IPS DF 4.7 (cell line): ENCODE measurements around the gene IDNK.

ENCODE experiments used
- DNase-seq: peaks from one replicate; pipeline ENCODE4 v3.0.0-alpha.2; 2013; ENCODE audit warnings: low spot score; ENCODE audit errors: extremely low read depth

Gene IDNK

DNA sequence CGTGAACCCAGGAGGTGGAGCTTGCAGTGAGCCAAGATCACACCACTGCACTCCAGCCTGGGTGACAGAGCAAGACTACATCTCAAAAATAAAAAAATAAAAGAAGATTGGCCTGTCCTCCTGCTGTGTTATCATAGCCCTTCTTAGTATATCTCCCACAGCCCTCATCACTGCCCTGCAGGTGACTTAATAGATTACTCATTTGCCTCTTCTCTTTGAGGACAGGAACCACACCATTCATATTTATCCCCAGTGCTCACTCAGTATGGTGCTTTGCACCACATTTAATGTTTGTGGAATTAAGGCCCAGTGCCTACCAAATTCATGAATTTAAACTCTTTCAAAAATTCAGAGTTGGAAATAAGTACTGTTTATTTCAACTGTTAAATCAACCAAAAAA, 10.3 kb downstream of the IDNK start:
- no peak for DNase-seq

DNA sequence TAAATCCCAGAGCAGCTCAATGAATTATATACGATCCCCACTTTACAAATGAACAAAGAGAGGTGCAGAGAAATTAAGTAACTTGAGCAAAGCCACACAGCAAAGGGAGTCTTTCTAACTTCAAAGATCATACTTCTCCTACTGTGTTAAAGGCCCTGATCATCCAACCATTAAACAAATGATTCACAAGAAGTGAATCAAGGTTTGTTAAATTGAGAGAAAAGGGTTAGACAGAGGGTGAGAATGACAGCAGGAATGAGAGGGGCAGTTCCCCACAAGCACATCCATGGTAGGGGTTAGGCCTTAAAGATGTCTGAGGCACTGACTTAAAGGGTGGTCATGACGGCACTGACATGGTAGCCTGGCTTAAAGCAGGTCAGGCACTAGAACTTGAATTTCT, 10.7 kb downstream of the IDNK start:
- no peak for DNase-seq

DNA sequence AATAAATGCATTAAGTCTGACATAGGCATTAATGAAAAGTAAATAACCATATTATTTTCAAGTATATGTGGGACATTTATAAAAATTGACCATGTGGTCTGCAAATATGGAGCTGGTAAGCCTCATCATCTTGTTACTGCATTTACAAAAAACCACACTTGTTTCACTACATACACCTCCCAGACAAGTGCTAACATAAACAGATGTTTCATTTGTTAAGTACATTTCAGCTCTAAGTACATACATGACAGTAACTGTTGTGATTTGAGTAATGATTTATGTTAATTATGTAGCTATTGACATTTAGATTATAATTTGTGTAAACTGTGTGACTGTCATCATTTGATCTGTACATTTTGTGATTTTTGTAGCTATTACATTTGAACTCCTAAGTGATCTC, 13.9 kb downstream of the IDNK start:
- no peak for DNase-seq

DNA sequence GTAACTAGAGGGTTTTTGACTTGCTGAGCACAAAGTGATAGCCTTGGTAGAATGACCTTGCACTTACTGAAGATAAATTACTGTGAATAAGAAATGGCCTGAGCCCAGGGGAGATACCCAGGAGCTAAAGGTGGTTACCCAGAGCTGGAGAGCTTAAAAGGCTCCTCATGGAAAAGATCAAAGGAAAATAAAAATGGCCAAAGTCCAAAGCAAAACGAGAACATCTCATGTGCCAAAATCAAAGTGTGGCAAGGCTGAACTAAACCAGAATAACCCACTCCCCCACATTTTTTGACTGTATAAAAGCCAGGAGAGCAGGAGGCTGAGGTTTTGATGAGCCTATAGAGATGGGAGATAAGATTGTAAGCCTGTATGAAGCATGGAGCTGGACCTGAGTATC, 14.4 kb downstream of the IDNK start:
- no peak for DNase-seq

DNA sequence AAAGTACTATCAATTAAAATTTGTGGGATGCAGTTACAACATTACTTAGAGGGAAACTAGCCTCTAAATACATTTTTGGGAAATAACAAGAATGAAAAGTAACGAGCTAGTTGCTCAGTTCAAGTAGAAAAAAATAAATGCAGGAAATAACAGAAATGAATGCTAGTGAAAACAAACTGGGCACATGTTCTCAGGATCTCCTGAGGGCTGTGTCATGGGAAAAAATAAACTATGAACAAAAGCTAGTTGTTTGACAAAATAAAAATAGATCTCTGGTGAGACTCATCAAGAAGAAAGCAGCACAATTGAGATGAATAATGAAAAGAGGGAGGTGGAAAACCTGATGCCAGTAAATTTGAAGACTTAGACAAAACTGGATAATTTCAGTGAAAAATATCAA, 16.3 kb downstream of the IDNK start:
- no peak for DNase-seq

DNA sequence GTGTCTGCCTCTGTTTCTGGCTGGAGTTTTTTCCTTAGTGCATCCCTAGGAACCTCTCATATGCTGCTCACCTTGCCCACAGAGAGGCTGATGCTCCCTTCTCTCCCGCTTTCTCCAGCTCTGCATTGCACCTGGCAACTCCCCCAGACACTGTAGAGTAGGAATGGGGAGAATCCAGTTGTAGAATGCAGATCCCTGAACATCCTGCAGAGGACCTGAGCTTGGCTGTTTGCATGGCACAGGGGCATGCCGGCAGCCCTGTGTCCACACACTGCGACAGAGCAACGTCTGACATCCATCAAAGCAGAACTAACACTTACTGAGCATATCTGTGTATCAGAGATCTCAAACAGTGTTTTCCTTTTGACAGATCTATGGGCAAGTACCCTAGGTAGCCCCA, 19.9 kb downstream of the IDNK start:
- no peak for DNase-seq

DNA sequence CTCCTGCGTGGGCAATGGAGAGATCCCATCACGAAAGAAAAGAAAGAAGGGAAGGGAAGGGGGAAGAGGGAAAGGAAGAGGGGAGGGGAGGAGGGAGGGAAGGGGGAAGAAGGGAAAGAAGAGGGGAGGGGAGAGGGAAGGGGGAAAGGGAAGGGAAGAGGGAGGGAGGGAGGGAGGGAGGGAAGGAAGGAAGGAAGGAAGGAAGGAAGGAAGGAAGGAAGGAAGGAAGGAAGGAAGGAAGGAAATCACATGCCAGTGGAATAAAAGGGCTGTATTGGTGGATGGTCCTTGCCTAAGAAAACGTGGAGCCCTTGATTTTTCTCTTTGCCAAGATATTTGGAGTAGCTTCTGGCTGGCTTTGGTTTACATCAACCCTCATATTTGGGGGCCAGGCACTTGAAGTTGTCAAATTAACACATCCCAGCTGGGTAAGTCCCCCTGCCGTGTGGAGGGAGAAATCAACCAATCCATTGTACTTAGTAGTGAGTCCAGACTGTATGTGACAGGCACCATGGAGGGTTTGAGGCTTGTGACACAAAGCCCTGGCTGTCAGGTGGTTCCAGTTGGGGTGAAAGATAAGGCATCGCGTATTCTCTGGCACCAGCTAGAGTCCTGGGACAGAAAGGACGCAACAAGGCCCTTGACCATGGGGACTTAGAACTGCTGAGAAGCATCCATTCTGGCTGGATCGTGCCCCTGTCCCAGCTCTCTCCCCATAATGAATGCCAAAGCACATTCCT, 23.7 kb downstream of the IDNK start:
- no peak for DNase-seq

DNA sequence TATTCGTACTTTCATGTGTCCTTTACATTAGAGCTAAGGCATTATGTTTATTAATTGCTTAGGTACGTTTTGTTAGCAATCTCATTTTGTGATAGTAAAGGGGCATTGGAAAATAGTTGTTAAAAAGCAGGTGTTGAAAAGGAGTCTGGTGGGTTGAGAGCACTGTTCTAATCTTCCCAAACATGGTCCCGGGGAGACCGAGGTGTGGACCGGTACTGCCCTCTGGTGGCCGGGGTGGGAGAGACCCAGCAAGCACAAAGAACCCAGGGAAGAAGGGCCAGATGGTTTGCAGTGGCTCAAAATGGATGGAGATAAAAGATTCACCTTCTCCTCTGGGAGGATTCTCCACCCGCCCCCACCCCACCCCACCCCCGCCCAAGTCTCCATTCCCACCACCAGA, 26.1 kb downstream of the IDNK start:
- DNase-seq = peak; percentile 44

DNA sequence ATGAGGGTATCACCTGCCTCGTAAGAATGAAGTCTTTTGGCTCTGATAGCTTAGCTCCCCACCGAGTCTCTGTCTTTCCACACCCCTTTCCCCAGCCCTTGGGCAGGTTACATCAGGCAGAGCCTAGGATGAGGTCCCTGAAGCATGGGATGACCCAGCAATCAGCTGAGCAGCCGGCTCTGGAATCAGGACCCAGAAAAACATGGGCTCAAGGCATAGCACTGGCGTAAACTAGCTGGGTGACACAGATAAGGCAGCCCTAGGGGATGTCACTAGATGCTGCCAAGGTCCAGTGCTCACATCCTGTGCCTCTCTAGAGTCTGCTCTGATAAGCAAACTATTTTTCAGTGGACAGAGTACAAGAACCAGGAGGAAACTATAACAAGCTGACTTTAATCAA, 26.6 kb downstream of the IDNK start:
- no peak for DNase-seq

DNA sequence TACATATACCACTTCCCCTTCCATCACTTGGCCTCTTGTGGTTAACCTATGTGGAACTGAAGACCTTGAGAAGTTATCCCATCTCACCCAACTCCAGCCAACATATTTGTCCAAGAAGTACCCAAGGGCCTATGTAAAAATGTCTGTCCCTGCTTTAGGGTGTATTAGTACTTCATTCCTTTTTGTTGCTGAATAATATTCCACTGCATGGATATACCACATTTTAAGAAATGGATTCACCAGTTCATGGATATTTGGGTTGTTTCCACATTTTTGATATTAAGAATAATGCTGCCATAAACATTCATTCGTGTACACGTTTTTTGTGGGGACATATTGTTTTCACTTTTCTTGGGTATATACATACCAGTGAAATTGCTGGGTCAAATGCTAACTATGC, 28.6 kb downstream of the IDNK start:
- no peak for DNase-seq

DNA sequence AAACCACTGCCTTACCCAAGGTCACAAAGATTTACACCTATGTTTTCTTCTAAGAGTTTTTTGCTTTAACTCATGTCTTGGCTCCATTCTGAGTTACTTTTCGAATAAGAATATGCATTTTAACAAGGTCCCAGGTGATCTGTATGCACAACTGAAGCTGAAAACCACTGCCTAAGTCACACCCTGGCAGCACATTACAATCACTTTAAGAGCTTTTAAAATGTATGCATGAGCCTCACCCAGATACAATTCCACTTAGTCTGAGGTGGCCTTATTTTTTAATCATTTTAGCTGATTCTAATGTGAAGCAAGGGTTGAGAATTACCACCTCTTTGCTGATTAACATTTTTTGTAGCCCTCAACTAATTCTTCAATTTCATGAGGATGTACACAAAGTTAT, 29.5 kb downstream of the IDNK start:
- DNase-seq = no peak

DNA sequence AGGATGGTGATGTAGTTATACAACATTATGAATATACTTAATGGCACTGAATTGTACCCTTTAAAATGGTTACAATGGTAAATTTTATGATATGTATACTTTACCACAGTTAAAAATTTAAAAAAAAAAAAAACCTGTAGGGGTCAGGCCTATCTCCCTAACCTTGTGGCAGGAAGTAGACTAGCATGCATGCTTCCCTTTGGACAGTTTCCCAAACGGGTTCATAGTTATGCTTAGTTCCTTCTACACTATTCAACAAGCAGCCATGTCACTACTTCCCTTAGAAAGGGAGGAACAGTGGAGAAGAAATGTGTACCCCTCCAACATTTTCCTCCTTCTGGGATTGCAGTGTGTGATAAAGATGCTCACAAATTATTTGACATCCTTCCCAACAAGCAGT, 32.5 kb downstream of the IDNK start:
- no peak for DNase-seq

DNA sequence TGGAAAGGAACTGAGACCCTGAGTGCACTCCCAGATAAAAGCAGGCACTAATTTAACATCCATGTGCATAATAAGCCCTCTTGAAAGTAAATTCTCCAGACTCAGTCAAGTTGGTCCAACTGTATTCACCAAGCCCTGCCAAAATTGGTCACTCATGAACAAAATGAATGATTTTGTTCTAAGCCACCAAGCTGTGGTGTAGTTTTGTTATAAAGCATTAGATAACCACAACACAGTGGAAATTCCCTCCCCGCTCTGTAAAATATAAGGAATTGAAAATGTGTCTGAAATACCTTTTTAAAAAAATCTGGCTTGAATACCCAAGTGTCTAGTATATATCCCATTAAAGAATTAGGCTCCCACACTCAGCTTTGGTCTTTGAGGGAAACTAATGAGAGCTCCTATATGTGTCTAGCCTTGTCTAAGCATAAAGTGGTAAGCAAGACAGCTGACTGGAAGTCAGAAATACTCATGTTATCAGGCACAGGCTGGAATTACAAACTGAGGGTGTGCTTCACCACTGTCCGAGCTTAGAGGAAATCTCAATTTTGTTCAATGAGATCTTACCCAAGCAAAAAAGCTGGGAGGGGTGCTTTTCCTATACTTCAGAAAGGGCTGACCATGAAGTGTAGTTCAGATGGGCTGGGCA, 33.2 kb downstream of the IDNK start:
- no peak for DNase-seq

DNA sequence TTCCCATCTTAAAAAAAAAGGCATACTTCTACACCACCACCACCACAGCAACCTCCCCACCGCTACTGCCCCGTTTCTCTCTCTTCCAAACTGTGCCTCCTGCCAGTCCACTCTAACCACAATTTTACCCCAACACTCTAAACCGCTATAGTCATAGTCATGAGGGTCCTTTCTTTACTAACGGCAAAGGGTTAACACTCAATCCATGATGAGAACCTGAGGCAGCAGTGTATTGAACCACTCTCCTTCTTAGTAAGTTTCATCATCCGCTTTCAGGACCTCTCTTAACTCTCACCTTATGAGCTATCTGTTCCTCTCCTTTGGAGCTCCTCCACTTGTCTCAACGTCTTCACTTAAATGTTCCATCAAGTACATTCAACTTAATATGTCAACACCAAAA, 34.0 kb downstream of the IDNK start:
- DNase-seq = no peak

DNA sequence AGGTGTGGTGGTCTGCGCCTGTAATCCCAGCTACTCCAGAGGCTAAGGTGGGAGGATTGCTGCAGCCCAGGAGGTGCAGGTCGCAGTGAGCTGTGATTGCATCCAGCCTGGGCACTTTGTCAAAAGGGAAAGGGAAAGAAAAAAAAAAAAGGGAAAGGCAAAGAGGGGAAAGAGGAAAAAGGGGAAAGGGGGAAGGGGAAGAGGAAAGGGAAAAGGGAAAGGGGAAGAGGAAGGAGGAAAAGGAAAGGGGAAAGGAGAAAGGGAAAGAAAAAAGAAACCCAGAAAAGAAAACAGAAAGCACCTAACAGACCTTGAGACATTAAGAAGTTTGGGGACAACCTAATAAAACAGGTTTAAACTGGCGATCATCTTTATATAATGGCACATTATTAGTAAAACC, 40.0 kb downstream of the IDNK start:
- DNase-seq = no peak

DNA sequence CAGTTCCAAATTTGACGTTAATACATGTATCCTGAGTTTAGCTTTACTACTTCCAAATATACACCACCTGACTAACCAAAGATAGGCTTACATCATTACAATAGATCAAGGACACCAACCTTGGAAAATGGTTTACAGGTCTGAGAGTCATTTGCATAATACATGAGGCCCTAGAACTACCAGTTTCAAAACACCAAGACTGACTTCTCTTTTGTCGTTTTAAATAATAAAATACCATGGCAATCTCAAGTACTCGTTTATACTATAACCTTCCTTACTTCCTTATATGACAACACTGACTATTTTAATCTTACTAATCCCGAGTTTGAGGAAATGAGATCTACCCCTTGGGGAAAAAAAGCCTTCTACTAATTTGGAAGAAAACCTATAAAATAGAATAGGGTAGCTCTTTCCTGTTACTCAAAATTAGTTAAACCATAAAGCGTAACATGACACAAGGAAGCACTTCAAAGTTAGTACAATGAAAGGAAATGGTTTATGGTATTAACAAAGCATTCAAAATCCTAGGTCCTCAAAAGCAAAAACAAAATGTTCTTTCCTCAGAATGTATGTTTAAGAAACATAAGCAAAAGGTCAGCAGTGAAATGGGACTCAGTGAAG, 42.7 kb downstream of the IDNK start:
- no peak for DNase-seq

DNA sequence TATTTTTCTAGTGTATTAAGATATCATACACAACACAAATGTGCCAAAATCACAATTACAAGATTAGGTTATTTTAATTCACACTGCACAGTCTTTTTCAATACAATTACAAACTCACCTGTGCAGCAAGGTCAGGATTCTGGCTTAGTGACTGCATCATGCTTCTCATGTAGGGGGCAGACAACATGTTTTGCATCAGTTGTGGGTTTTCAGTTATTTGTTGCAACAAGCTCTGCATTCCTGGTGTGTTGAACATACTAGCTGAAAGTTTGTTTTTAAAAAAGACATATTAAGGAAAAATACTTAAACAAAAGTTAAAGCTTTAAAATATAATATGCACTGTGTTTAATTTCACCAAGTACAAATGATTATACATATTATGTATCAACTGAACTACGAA, 46.1 kb downstream of the IDNK start:
- no peak for DNase-seq

DNA sequence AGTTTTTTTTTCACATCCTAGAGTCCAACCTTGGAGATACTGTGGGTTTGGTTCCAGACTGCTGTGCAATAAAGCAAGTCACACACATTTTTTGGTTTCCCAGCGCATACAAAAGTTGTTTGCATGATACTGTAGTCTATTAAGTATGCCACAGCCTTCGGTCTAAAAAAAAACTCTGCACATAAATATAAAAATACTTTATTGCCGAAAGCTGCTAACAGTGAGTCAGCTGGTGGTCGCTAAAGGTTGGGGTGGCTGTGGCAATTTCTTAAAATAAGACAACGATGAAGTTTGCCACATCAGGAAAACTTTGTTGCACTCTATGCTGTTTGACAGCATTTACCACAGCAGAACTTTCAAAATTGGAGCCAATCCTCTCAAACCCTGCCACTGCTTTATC, 47.4 kb downstream of the IDNK start:
- no peak for DNase-seq

DNA sequence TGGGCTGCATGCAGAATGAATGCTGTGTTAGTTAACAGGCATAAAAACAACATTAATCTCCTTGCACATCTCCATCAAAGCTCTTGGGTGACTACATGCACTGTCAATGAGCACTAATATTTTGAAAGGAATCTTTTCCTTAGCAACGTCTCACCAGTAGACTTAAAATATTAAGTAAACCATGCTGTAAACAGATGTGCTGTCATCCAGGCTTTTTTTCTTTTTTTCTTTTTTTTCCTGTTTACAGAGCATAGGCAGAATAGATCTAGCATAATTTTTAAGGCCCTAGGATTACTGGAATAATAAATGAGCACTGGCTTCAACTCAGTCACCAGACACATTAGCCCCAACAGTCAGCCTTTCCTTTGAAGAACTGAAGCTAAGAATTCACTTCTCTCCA, 48.5 kb downstream of the IDNK start:
- DNase-seq = no peak

DNA sequence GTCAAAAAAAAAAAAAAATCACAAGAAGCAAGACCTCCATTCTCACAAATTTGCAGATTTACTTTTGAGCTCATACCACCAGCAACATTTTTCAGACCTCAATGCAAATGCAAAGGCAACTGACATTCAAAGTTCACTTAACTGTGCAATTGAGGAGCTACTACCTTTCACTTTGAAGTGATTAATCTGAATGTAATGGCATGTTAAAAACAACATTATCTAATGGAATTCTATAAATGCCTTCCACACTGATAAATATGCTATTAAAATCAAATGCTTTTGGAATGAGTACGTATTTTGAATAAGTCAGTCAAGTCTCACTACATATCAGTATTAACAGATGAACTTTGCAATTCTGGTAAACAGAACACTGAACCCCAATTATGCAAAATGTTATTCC, 52.5 kb downstream of the IDNK start:
- no peak for DNase-seq

DNA sequence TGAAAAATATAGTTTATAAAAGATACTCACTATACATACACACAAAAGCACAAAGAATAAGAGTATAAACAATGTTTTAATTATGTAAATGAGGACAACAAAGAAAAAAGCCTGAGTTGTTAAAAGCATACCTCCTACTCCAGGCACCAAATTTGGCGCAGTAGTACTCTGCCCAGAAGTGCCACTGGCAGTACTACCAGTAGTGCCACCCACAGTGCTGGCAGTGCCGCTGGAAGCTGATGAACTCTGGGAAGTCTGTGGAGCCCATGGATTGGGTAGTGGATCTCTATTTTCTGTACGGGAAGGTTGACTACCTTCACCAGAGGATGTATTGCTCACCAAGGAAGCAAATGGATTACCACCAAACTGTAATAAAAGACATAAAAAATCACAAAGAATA, 54.7 kb downstream of the IDNK start:
- no peak for DNase-seq

DNA sequence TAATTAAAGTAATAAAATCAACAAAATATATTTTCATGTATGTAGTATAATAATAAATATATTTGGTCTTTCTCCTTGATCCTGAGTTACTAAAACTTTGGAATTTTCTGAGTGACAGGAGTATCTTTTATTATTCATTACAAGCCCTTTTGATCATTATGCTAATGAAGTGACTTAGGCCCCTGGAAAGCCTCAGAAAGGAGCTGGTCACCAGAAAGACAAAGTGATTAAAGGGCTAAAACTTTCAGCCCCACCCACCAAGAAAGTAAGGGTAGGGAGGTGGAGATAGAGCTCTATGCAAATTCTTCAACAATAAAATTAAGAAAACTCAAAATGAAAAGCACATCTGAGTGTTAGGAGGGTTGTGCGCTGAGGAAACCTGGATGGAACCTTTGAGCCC, 57.3 kb downstream of the IDNK start:
- no peak for DNase-seq

DNA sequence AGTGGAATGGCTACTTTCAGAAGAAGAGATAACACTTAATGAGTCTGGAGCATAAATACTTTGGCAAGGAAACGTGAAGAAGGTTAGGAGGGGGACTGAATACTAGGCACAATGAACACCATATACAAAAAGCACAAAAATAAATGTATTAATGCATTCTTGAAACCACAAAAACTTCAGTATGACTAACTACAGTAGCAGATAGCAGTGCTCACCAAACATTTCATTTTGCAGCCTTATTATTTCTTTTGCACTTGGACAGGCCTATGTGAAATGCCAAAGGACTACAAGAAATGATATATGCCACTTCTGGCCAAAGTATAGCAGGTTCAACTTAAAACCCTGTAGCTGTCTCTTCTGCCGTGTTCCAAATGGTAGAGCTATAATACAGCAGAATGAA, 58.5 kb downstream of the IDNK start:
- no peak for DNase-seq
